Endometrial microvascular endothelial cells (primary cell): ENCODE data around the gene PRPF31. TPM values are rescaled to one million over a fixed set of nuclear protein-coding genes. Genes with fewer than 3 reads are reported as not detected.
"Not testable (repeated sequence)": the region's sequence is repeated elsewhere in the genome, so short reads cannot be mapped to it uniquely, and the experiment has no call there.

Experiments used
- in situ Hi-C: cut with HindIII; loops from 2 replicates; pipeline ENCODE4 v1.10.0; 2017; ENCODE audit warnings: low sequenced_read_pairs, low pct_unique_long_range_greater_than_20kb; ENCODE audit errors: inconsistent ontology term
- total RNA-seq: library from RNA; depleted of rRNA; stranded (reverse); fragments of >200 nt; gene quantifications from one replicate; pipeline ENCODE4 v1.2.3, GENCODE V29; 2015; ENCODE audit errors: inconsistent ontology term

PRPF31 gene
- total RNA-seq, 1 donor from 2014 or later = 127 TPM

- in situ Hi-C loops = no loop called here
These were observed 40.1 kb downstream of the PRPF31 start for GRCh38 chr19:54155694-54156093.

- in situ Hi-C loops = no loop called here
These were observed 40.9 kb downstream of the PRPF31 start for GRCh38 chr19:54156490-54156889.

- in situ Hi-C loops = no loop called here
These were observed 41.4 kb downstream of the PRPF31 start for GRCh38 chr19:54156953-54157352.

- in situ Hi-C loops = no loop called here
These were observed 43.3 kb downstream of the PRPF31 start for GRCh38 chr19:54158812-54159351.

GRCh38 chr19:54159352-54160181 is 44.0 kb downstream of the PRPF31 start, which contains the start of gene LENG1:
Gene LENG1 (minus strand): TSS chr19:54159721. CDS start chr19:54159695, 26 bp downstream.
- in situ Hi-C loops = no loop called here

- in situ Hi-C loops = no loop called here
These were observed 44.7 kb downstream of the PRPF31 start for GRCh38 chr19:54160182-54160811.

- in situ Hi-C loops = no loop called here
These were observed 45.3 kb downstream of the PRPF31 start for GRCh38 chr19:54160854-54161253.

- in situ Hi-C loops = no loop called here
These were observed 46.8 kb downstream of the PRPF31 start for GRCh38 chr19:54162241-54162805.

- in situ Hi-C loops = no loop called here
These were observed 47.3 kb downstream of the PRPF31 start for GRCh38 chr19:54162884-54163283.

- in situ Hi-C loops = no loop called here
These were observed 49.0 kb downstream of the PRPF31 start for GRCh38 chr19:54164369-54165068.

- in situ Hi-C loops = no loop called here
These were observed 49.7 kb downstream of the PRPF31 start for GRCh38 chr19:54165222-54165621.

- in situ Hi-C loops = no loop called here
These were observed 52.8 kb downstream of the PRPF31 start for GRCh38 chr19:54168174-54168917.

GRCh38 chr19:54169149-54169740 is 53.7 kb downstream of the PRPF31 start:
- in situ Hi-C loops = no loop called here

- in situ Hi-C loops = not testable (repeated sequence)
These were observed 56.3 kb downstream of the PRPF31 start for GRCh38 chr19:54171736-54172431.

- in situ Hi-C loops = no loop called here
These were observed 57.2 kb downstream of the PRPF31 start, which contains the start of gene TMC4 for GRCh38 chr19:54172471-54173358. Gene TMC4 (minus strand): TSS chr19:54173160. CDS start chr19:54173117, 43 bp downstream.

GRCh38 chr19:54173359-54173699 is 57.8 kb downstream of the PRPF31 start:
- in situ Hi-C loops = no loop called here
